ENCODE data around the gene PTH. TPM values are rescaled to one million over a fixed set of nuclear protein-coding genes. Genes with fewer than 3 reads are reported as not detected.

PTH gene
- total RNA-seq, 2 donors from 2014 or later, result not detected

- ATAC-seq (ENCODE audit: insufficient number of reproducible peaks, low FRiP score, low read depth) (no peak), DNase-seq (ENCODE audit: low spot score) (no peak)
- TF ChIP-seq, protein P1, sequence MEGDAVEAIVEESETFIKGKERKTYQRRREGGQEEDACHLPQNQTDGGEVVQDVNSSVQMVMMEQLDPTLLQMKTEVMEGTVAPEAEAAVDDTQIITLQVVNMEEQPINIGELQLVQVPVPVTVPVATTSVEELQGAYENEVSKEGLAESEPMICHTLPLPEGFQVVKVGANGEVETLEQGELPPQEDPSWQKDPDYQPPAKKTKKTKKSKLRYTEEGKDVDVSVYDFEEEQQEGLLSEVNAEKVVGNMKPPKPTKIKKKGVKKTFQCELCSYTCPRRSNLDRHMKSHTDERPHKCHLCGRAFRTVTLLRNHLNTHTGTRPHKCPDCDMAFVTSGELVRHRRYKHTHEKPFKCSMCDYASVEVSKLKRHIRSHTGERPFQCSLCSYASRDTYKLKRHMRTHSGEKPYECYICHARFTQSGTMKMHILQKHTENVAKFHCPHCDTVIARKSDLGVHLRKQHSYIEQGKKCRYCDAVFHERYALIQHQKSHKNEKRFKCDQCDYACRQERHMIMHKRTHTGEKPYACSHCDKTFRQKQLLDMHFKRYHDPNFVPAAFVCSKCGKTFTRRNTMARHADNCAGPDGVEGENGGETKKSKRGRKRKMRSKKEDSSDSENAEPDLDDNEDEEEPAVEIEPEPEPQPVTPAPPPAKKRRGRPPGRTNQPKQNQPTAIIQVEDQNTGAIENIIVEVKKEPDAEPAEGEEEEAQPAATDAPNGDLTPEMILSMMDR (IDR thresholded peaks at IDR 0.05), result no peak
- H3K9me3 ChIP-seq, result no peaks in the 10 kb centered on the region
- no peaks in the 10 kb centered on the region for H3K27me3 ChIP-seq (replicated peaks; ENCODE audit: insufficient read depth)
- no peaks in the 10 kb centered on the region for H3K36me3 ChIP-seq
- no peak overlapping the region for H3K4me3 ChIP-seq
- H3K4me1 ChIP-seq (ENCODE audit: control insufficient read depth in 1 of 2, low read depth in 2 of 2), result peaks cover 20 to 22% of the 10 kb centered on the region in 2 donors
- H3K27ac ChIP-seq, result no peak overlapping the region
These were observed 44.9 kb downstream of the PTH start for GRCh38 chr11:13450832-13451397.

DNA sequence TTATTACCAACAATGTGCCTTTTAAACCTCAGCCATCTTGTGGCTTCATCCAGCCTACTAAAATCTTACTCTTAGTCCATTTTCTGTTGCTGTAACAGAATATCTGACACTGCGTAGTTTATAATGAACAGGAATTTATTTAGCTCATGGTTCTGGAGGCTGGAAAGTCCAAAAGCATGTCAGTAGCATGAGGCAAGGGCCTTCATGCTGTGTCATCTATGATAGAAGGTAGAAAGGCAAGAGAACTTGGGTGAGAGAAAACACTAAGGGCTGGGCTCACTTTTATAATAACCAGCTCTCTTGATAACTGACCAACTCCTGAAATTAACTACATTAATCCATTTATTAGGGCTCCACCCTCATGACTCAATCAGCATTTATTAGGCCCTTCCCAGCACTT is 46.3 kb downstream of the PTH start:
- H3K27ac ChIP-seq, result peak overlapping the region in 1 of 2 donors; percentile 60
- no peaks in the 10 kb centered on the region for H3K27me3 ChIP-seq (replicated peaks; ENCODE audit: insufficient read depth)
- no peaks in the 10 kb centered on the region for H3K36me3 ChIP-seq
- TF ChIP-seq, protein P1 (IDR thresholded peaks at IDR 0.05), result no peak
- H3K9me3 ChIP-seq, result no peaks in the 10 kb centered on the region
- H3K4me1 ChIP-seq (ENCODE audit: control insufficient read depth in 1 of 2, low read depth in 2 of 2), result peaks cover 20 to 25% of the 10 kb centered on the region in 2 donors
- DNase-seq (ENCODE audit: low spot score) (no peak), ATAC-seq (ENCODE audit: insufficient number of reproducible peaks, low FRiP score, low read depth) (no peak)
- no peak overlapping the region for H3K4me3 ChIP-seq

- H3K9me3 ChIP-seq, result no peaks in the 10 kb centered on the region
- H3K4me1 ChIP-seq (ENCODE audit: control insufficient read depth in 1 of 2, low read depth in 2 of 2), result peaks cover 20 to 25% of the 10 kb centered on the region in 2 donors
- H3K36me3 ChIP-seq, result no peaks in the 10 kb centered on the region
- TF ChIP-seq, protein P1 (IDR thresholded peaks at IDR 0.05), result no peak
- peak overlapping the region; percentile 1 to 60 for H3K27ac ChIP-seq
- no peak for DNase-seq (ENCODE audit: low spot score)
- peak; percentile 74 for ATAC-seq (ENCODE audit: insufficient number of reproducible peaks, low FRiP score, low read depth)
- H3K27me3 ChIP-seq (replicated peaks; ENCODE audit: insufficient read depth), result no peaks in the 10 kb centered on the region
- H3K4me3 ChIP-seq, result no peak overlapping the region
These were observed 46.9 kb downstream of the PTH start for GRCh38 chr11:13448876-13449275.

- Histone ChIP-seq H3K9me3 (no peaks in the 10 kb centered on the region), H3K36me3 (no peaks in the 10 kb centered on the region), H3K27ac (no peak overlapping the region), H3K4me1 (ENCODE audit: control insufficient read depth in 1 of 2, low read depth in 2 of 2) (peaks cover 20 to 25% of the 10 kb centered on the region in 2 donors), H3K4me3 (no peak overlapping the region), H3K27me3 (replicated peaks; ENCODE audit: insufficient read depth) (no peaks in the 10 kb centered on the region)
- ATAC-seq (ENCODE audit: insufficient number of reproducible peaks, low FRiP score, low read depth) (no peak), DNase-seq (ENCODE audit: low spot score) (no peak)
- TF ChIP-seq, protein P1 (IDR thresholded peaks at IDR 0.05), result no peak
These were observed 49.4 kb downstream of the PTH start for GRCh38 chr11:13446444-13446843.

DNA sequence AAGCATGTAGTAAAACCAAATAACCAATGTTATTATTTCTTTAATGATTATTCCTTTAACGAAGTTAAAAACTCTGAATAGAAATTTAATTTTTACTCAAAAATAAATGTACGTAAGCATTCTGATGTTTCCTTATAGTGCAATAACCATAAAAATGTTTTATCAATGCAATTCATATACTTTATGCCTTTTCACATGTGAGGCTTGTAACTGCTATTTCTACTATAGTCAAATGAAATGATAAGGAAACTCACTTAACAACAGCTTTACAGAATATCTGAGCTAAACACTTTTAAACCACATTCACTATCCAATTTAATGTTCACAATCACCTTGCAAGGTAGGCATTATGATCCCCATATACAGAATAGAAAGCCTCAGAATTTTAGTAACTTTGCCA is 50.2 kb downstream of the PTH start:
- Histone ChIP-seq H3K36me3 (no peaks in the 10 kb centered on the region), H3K4me3 (no peak overlapping the region), H3K9me3 (no peaks in the 10 kb centered on the region), H3K4me1 (ENCODE audit: control insufficient read depth in 1 of 2, low read depth in 2 of 2) (peaks cover 20 to 25% of the 10 kb centered on the region in 2 donors), H3K27me3 (replicated peaks; ENCODE audit: insufficient read depth) (no peaks in the 10 kb centered on the region), H3K27ac (no peak overlapping the region)
- DNase-seq (ENCODE audit: low spot score) (no peak), ATAC-seq (ENCODE audit: insufficient number of reproducible peaks, low FRiP score, low read depth) (no peak)
- TF ChIP-seq, protein P1 (IDR thresholded peaks at IDR 0.05), result no peak

Other genes with a start within 250 kb of the PTH start
- gene BMAL1, start 218.2 kb downstream of the PTH start, total RNA-seq, result 10 to 100 TPM; 21.8 to 40.8 TPM
- 10 to 100 TPM; 24.5 to 36.7 TPM for gene BTBD10, start 32.8 kb downstream of the PTH start, total RNA-seq
- gene FAR1, start 172.7 kb upstream of the PTH start, total RNA-seq, result 10 to 100 TPM; 25.5 to 55.7 TPM

Data from thoracic aorta (tissue), 2 donors.